PFSK-1 (cell line): ENCODE results near the gene PARM1.

Source experiments
- FOXP2 ChIP-seq: optimal IDR thresholded peaks from 2 replicates; pipeline ENCODE3; 2011; ENCODE audit warnings: borderline replicate concordance, control low read depth, inconsistent platforms; ENCODE audit not compliant: insufficient read depth; ENCODE audit errors: extremely low read length, extremely low read depth
- POLR2AphosphoS5 ChIP-seq: IDR thresholded peaks from 2 replicates; pipeline ENCODE4 v1.6.1; 2012; ENCODE audit warnings: low read depth, mild to moderate bottlenecking, control low read depth, low read length, moderate library complexity
- REST ChIP-seq, 2 experiments: IDR thresholded peaks; 2 replicates each; pipeline versions ENCODE4 v1.6.1 to v1.8.0; 2011 to 2012; ENCODE audit warnings: low read depth in 2 of 2, low read length in 2 of 2, control low read depth in 1 of 2, inconsistent platforms in 1 of 2, mild to moderate bottlenecking in 1 of 2, moderate library complexity in 1 of 2; ENCODE audit not compliant: insufficient read depth in 1 of 2
- SIN3A ChIP-seq: IDR thresholded peaks from 2 replicates; pipeline ENCODE4 v1.6.1; 2012; ENCODE audit warnings: mild to moderate bottlenecking, low read length, moderate library complexity, borderline replicate concordance; ENCODE audit not compliant: insufficient read depth
- TAF1 ChIP-seq: IDR thresholded peaks from 2 replicates; pipeline ENCODE4 v1.6.1; 2012; ENCODE audit warnings: low read length, control low read depth, borderline replicate concordance; ENCODE audit not compliant: insufficient read depth

The PARM1 gene

DNA sequence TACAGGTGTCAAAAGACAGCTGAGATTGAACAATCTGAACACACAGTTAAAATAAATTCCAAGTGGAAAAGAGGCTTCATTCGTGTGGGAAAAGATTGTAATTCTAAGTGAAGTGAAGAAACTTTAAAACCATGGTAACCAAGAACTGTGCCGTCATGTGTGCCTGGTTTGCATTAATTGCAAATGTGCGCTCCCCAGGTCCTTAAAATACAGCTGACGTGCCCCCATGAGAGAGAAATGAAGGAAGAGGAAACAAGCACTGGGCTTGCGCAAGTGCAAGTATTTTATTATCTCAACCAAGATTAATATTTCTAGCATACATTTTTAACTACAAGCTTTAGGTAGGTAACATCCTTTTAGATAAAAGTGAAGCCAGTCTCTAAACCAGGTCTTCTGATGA, 92.5 kb downstream of the PARM1 start:
- TF ChIP-seq FOXP2: no peak
- no peak for TF ChIP-seq TAF1
- no peak for TF ChIP-seq REST (IDR thresholded peaks at IDR 0.05; ENCODE audit: insufficient read depth in 1 of 2, low read depth in 2 of 2, low read length in 2 of 2)
- TF ChIP-seq POLR2AphosphoS5: no peak
- no peak for TF ChIP-seq SIN3A

DNA sequence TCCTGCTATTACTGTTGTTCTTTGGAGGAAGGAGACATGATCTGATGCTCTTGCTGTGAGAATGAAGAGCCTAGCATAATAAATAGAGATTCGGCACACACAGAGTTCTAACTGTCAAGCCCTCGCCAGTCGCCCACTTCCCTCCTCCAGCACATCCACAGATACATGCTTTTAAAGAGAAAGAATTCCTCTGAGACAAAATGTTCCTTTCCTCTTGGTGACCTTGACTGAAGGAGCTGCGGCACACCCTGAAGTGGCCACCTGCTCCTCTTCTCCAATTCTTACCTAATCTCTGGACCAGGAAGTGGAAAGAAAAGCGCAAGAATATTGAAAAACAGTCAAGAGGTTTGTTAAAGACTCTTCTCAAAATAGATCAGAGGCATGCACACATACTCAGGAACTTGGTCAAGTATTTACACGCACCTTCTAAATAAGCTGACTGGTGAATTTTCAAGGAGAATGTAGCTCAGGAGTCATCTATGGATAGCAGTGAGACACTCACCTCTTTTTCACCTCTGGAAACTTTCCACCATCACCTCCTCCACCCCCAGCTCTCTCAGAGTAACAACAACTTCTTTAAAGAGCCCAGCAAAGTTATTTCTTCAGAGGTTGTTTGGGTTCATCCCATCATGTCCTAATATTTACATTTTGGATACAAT, 95.4 kb downstream of the PARM1 start:
- TF ChIP-seq REST (IDR thresholded peaks at IDR 0.05; ENCODE audit: insufficient read depth in 1 of 2, low read depth in 2 of 2, low read length in 2 of 2) (no peak), FOXP2 (no peak), POLR2AphosphoS5 (no peak), TAF1 (no peak), SIN3A (no peak)

DNA sequence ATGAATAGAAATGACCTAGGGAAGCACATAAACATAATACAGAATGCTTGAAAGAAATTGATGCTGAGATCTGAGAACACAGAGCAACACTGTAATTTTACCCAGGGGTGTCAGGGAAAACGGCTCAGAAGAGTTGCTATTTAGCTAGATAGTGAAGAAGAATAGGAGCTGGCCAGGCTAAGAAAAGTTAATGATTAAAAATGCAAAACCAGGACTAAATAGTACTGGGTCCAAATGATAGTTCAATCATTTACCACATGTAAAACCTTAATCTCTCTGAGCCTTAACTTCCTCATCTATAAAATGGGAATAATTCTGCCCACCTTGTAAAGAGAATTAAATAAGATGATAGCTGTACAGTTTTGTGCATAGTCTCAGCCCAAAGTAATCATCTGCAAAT, 97.1 kb downstream of the PARM1 start:
- TF ChIP-seq FOXP2: no peak
- no peak for TF ChIP-seq TAF1
- TF ChIP-seq REST (IDR thresholded peaks at IDR 0.05; ENCODE audit: insufficient read depth in 1 of 2, low read depth in 2 of 2, low read length in 2 of 2): no peak
- no peak for TF ChIP-seq POLR2AphosphoS5
- TF ChIP-seq SIN3A: no peak

DNA sequence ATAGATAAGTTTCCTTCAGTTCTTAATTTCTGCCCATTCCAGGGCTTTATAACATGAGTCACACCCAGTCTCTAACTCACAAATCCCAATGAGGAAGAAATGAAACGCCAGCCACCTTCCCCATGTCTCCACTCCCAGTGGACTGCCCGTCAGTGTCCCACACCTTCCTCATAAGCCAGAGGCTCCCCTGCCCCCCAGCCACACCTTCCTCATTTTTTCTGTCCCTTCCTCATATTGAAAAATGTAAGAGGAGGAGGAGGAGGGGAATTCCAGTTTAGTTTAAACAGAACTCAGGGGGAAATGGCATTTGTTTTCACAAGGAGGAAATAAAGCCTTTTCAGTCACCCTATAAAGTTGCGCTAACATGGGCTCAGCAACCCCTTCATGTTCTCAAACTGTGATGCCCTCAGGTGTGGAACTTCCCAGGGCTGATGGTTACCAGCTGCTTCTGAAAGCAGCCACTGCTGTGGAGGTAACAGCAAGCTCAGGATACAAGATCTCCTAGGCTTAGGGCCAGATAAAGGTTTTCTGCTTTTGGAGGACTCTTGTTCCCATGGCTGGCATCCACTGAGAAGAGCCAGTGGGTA, 97.8 kb downstream of the PARM1 start:
- TF ChIP-seq SIN3A (no peak), POLR2AphosphoS5 (no peak), TAF1 (no peak), REST (IDR thresholded peaks at IDR 0.05; ENCODE audit: insufficient read depth in 1 of 2, low read depth in 2 of 2, low read length in 2 of 2) (no peak)
